CD4-positive, alpha-beta T cell (primary cell): ENCODE data around the gene AFF3. TPM values are rescaled to one million over a fixed set of nuclear protein-coding genes. Genes with fewer than 3 reads are reported as not detected.
"Not testable (repeated sequence)": the region's sequence is repeated elsewhere in the genome, so short reads cannot be mapped to it uniquely, and the experiment has no call there.

Experiments
- ATAC-seq: fragments of 200-7000 bp; cut with Tn5 transposase; one replicate; pipeline ENCODE4 v1.10.0; 2022; ENCODE audit warnings: mild to moderate bottlenecking; ENCODE audit not compliant: poor library complexity
- CTCF ChIA-PET: fragments of 350-600 bp; sonication (Branson Sonifier 250); formaldehyde crosslinking; loops from one replicate; lab custom pipeline; 2021; ENCODE audit warnings: antibody characterized with exemption, inconsistent platforms; lab: Charles Lee
- POLR2A ChIA-PET: fragments of 350-600 bp; sonication (Branson Sonifier 250); formaldehyde crosslinking; loops from one replicate; lab custom pipeline; 2021; ENCODE audit warnings: antibody characterized with exemption, inconsistent platforms; lab: Charles Lee
- DNase-seq, 14 experiments: peaks; one replicate each; pipeline ENCODE4 v3.0.0-alpha.2; 2013 to 2020; ENCODE audit warnings: mixed read lengths in 2 of 14
- H3K27ac ChIP-seq, 2 donors: one replicate each; pipeline versions ENCODE4 v1.5.1 to v1.7.0; 2013; ENCODE audit warnings: low read length in 2 of 2, low read depth in 1 of 2, mild to moderate bottlenecking in 1 of 2
- H3K27me3 ChIP-seq, 2 experiments: 1 replicate in 1 of 2; 2 replicates in 1 of 2; pipeline versions ENCODE4 v1.6.1 to v1.7.0; 2013; ENCODE audit warnings: low read length in 2 of 2, control low read depth in 1 of 2, mild to moderate bottlenecking in 1 of 2, moderate library complexity in 1 of 2; ENCODE audit not compliant: insufficient read depth in 2 of 2, control insufficient read depth in 1 of 2
- H3K36me3 ChIP-seq: one replicate; pipeline ENCODE4 v1.6.1; 2013; ENCODE audit warnings: low read length, control low read depth; ENCODE audit not compliant: insufficient read depth
- H3K4me1 ChIP-seq: one replicate; pipeline ENCODE4 v1.6.1; 2013; ENCODE audit warnings: low read length, control low read depth; ENCODE audit not compliant: insufficient read depth
- H3K4me3 ChIP-seq: one replicate; pipeline ENCODE4 v1.5.1; 2013; ENCODE audit warnings: mild to moderate bottlenecking, low read length, moderate library complexity
- H3K9me3 ChIP-seq, 2 experiments: 1 replicate in 1 of 2; 2 replicates in 1 of 2; pipeline versions ENCODE4 v1.6.1 to v1.7.0; 2013; ENCODE audit warnings: low read length in 2 of 2, mild to moderate bottlenecking in 2 of 2, control low read depth in 1 of 2, moderate library complexity in 1 of 2; ENCODE audit not compliant: control insufficient read depth in 1 of 2, insufficient read depth in 1 of 2
- H3K27ac Mint-ChIP-seq: one replicate; pipeline ENCODE4 v1.8.0; 2020; ENCODE audit warnings: mixed read lengths
- H3K27me3 Mint-ChIP-seq: one replicate; pipeline ENCODE4 v1.8.0; 2021; ENCODE audit warnings: mixed read lengths
- H3K36me3 Mint-ChIP-seq: one replicate; pipeline ENCODE4 v1.8.0; 2021; ENCODE audit warnings: low read depth, mixed read lengths
- H3K4me1 Mint-ChIP-seq: one replicate; pipeline ENCODE4 v1.8.0; 2021; ENCODE audit warnings: low read depth, mixed read lengths
- H3K4me3 Mint-ChIP-seq: one replicate; pipeline ENCODE4 v1.8.0; 2020; ENCODE audit warnings: mild to moderate bottlenecking, mixed read lengths
- H3K9me3 Mint-ChIP-seq: one replicate; pipeline ENCODE4 v1.8.0; 2020; ENCODE audit warnings: mixed read lengths
- intact Hi-C, 2 experiments: fragments of 100-400 bp; cut with DNase I in 1 of 2; cut with micrococcal nuclease in 1 of 2; formaldehyde crosslinking; loops; one replicate each; pipeline versions ENCODE4 v1.15.1 to v1.9.0; 2023 to 2025; cut with DNase I, micrococcal nuclease
- total RNA-seq, 174 experiments: library from RNA in 2 of 174; stranded (reverse) in 2 of 174; gene quantifications; one replicate each; pipeline ENCODE4 v1.2.3 and lab custom pipeline; 2021 to 2026
- TF ChIP-seq, protein P1 (sequence below): fragments of 200-600 bp; IDR thresholded peaks from one replicate; pipeline ENCODE4 v1.8.0; 2022; ENCODE audit warnings: antibody characterized with exemption, mild to moderate bottlenecking

Gene AFF3
- total RNA-seq, 2 experiments from 2014 or later: 15.4 to 15.7 TPM

DNA sequence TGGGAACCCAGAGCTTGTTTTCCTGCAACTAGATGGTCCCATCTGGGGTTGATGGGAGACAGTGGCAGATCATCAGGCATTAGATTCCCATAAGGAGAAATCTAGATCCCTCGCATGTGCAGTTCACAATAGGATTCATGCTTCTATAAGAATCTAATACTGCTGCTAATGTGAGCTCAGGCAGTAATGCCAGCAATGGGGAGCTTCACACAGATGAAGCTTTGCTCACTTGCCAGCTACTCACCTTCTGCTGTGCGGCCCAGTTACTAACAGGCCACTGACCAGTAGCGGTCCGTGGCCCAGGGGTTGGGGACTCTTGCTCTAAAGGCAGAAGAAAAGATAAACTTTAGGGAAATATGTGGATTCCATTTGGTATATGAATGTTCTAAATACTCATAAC is 192.9 kb downstream of the AFF3 start:
- Mint-ChIP-seq H3K4me3 (no peak overlapping the region), H3K4me1 (no peaks in the 10 kb centered on the region), H3K36me3 (no peaks in the 10 kb centered on the region), H3K27ac (no peak overlapping the region), H3K9me3 (no peaks in the 10 kb centered on the region), H3K27me3 (no peaks in the 10 kb centered on the region)
- DNase-seq (no peak), ATAC-seq (no peak)
- Histone ChIP-seq H3K4me3 (no peak overlapping the region), H3K9me3 (no peaks in the 10 kb centered on the region), H3K4me1 (no peaks in the 10 kb centered on the region), H3K27ac (no peak overlapping the region), H3K27me3 (no peaks in the 10 kb centered on the region), H3K36me3 (no peaks in the 10 kb centered on the region)
- POLR2A ChIA-PET: no interaction called here
- CTCF ChIA-PET: no interaction called here
- TF ChIP-seq, protein P1, sequence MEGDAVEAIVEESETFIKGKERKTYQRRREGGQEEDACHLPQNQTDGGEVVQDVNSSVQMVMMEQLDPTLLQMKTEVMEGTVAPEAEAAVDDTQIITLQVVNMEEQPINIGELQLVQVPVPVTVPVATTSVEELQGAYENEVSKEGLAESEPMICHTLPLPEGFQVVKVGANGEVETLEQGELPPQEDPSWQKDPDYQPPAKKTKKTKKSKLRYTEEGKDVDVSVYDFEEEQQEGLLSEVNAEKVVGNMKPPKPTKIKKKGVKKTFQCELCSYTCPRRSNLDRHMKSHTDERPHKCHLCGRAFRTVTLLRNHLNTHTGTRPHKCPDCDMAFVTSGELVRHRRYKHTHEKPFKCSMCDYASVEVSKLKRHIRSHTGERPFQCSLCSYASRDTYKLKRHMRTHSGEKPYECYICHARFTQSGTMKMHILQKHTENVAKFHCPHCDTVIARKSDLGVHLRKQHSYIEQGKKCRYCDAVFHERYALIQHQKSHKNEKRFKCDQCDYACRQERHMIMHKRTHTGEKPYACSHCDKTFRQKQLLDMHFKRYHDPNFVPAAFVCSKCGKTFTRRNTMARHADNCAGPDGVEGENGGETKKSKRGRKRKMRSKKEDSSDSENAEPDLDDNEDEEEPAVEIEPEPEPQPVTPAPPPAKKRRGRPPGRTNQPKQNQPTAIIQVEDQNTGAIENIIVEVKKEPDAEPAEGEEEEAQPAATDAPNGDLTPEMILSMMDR: no peak
- intact Hi-C loops: no loop called here

DNA sequence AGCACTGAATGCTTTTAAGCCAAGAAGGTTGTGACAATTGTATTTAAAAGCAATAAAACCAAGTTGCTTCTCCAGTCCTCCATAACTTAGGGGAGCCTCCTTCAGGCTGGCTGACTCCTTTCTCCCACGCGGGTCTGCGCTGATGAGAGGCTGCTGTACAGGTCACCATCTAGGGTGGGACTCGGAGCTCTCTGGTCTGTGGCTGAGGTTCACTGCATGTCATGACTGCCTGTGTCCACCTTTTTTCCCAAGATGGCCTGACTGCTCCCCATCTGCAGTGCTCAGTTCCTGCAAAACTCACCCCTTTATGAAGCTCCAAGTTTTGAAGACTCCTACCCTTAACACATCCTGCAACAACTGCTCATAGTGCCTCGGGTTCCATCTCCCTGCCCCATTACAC is 194.4 kb downstream of the AFF3 start:
- no peak for ATAC-seq
- no peaks in the 10 kb centered on the region for H3K27me3 Mint-ChIP-seq
- H3K36me3 ChIP-seq: no peaks in the 10 kb centered on the region

DNA sequence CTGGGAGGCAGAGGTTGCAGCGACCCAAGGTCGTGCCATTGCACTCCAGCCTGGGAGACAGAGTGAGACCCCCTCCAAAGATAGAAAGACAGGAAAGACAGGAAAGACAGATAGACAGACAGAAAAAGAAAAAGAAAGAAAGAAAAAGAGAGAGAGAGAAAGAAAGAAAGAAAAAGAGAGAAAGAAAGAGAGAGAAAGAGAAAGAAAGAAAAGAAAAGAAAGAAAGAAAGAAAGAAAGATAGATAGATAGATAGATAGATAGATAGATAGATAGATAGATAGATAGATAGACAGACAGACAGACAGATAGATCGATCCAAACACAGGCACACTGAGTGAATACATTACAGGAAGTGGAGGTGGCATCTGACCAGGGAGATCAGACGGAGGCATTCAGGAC is 195.0 kb downstream of the AFF3 start:
- POLR2A ChIA-PET, H3K9me3 ChIP-seq, intact Hi-C loops, CTCF ChIA-PET, H3K27ac Mint-ChIP-seq, H3K36me3 Mint-ChIP-seq, H3K27ac ChIP-seq, H3K27me3 Mint-ChIP-seq, H3K36me3 ChIP-seq, H3K27me3 ChIP-seq, ATAC-seq, H3K9me3 Mint-ChIP-seq, H3K4me1 ChIP-seq, H3K4me3 Mint-ChIP-seq, H3K4me3 ChIP-seq, H3K4me1 Mint-ChIP-seq, DNase-seq: not testable (repeated sequence)

More for the DNA sequence above, 194.4 kb downstream of the AFF3 start:
- Mint-ChIP-seq H3K4me1 (no peaks in the 10 kb centered on the region), H3K27ac (no peak overlapping the region), H3K36me3 (peaks cover 2% of the 10 kb centered on the region), H3K4me3 (no peak overlapping the region), H3K9me3 (no peaks in the 10 kb centered on the region)
- Histone ChIP-seq H3K4me1 (no peaks in the 10 kb centered on the region), H3K27ac (no peak overlapping the region), H3K4me3 (no peak overlapping the region), H3K9me3 (no peaks in the 10 kb centered on the region), H3K27me3 (no peaks in the 10 kb centered on the region)
- intact Hi-C loops: no loop called here
- ChIA-PET CTCF (no interaction called here), POLR2A (interaction anchor here (0.6 kb wide), 1 partner anchor 107 kb away, joined by 3 read pairs; no protein-coding TSS in a partner anchor)
- TF ChIP-seq, protein P1: no peak
- no peak for DNase-seq

DNA sequence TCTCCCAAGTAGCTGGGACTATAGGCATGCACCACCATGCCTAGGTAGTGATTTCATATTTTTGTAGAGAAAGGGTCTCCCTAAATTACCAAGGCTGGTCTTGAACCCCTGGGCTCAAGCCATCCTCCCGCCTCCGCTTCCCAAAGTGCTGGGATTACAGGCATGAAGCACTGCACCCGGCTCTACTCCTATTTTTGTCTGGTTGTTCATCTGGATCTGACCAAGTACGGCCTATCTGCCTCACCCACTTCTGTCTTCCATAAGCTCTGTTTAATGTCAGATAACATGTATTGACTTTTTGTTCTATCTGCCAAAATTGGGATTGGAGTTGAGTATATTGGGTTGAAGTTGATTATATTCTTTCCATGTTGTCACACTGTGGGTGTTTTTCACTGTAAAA is 198.4 kb downstream of the AFF3 start:
- TF ChIP-seq, protein P1: no peak
- Histone ChIP-seq H3K27ac (no peak overlapping the region), H3K27me3 (no peaks in the 10 kb centered on the region), H3K4me1 (no peaks in the 10 kb centered on the region), H3K4me3 (no peak overlapping the region), H3K36me3 (no peaks in the 10 kb centered on the region), H3K9me3 (no peaks in the 10 kb centered on the region)
- Mint-ChIP-seq H3K27ac (no peak overlapping the region), H3K36me3 (peaks cover 12% of the 10 kb centered on the region), H3K27me3 (no peaks in the 10 kb centered on the region), H3K4me3 (no peak overlapping the region), H3K9me3 (peaks cover 2% of the 10 kb centered on the region), H3K4me1 (no peaks in the 10 kb centered on the region)
- ChIA-PET CTCF (no interaction called here), POLR2A (no interaction called here)
- intact Hi-C loops: no loop called here
- ATAC-seq (no peak), DNase-seq (no peak)
